Measurements from ENCODE around the gene DLST.

Gene DLST

DNA sequence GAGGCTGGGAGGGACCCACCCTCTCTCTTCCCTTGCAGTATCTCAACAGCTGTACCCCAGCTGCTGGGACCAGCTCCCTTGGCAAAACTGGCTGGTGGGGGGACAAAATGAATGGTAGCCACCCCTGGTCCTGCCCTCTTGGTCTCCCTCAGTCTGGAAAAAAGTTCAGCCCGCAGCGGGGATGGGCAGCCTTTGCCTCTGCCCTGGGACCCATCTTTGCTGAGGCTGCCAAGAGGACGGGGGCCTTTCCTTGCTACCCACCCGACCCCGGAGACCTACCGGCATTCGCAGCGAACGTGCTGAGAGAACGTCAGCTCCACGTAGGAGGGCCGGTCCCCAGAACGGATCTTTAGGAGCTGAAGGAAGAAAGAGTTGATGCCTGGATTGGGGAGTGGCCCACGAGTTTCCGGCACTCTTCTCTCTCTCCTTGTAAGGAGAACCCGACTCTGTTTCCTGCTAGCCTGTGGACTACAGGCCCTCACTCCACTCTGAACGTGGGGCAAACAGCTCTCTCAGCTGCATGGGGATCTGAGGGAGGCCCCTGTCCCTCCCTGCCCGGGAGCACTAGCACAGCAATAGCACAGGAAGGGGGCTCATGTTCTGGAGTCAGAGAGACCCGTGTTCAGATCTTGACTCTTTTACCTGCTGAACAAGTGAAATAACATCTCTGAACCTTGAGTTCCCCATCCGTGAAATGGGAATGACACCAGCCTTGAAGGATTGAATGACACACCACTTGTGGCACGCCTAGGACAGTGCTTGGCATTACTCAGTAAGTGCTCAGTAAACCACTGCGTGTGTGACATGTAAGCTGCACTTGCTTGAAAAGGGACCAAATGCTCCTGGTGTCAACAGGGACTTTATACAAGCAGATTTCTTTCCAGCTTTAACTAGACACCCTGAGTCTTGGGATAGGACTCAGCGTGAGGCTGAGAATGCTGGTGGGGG, 66.8 kb downstream of the DLST start:
- Histone ChIP-seq H3K9ac (ENCODE audit: low read length) (no peak overlapping the region), H3K27ac (ENCODE audit: low read depth, low read length, poor library complexity, severe bottlenecking) (no peak overlapping the region), H4K20me1 (ENCODE audit: insufficient read depth, low read length) (no peaks in the 10 kb centered on the region), H3K27me3 (ENCODE audit: insufficient read depth, low read length) (no peaks in the 10 kb centered on the region), H3K79me2 (ENCODE audit: insufficient read depth, low read length) (no peaks in the 10 kb centered on the region), H2AFZ (ENCODE audit: low read length) (no peak overlapping the region), H3K36me3 (ENCODE audit: insufficient read depth, low read length) (no peaks in the 10 kb centered on the region), H3F3A (ENCODE audit: insufficient read depth, low read length) (no peaks in the 10 kb centered on the region), H3K9me2 (ENCODE audit: low read depth, low read length) (no peaks in the 10 kb centered on the region), H3K4me3 (ENCODE audit: low read depth, low read length, poor library complexity, severe bottlenecking) (no peak overlapping the region), H3K4me2 (ENCODE audit: low read length) (no peak overlapping the region), H3K9me3 (ENCODE audit: low read length) (no peaks in the 10 kb centered on the region), H3K4me1 (ENCODE audit: insufficient read depth, low read length, severe bottlenecking) (peaks cover 14% of the 10 kb centered on the region)
- TF ChIP-seq EZH2 (IDR thresholded peaks at IDR 0.05; ENCODE audit: borderline replicate concordance, low read length): no peak
- TF ChIP-seq, protein P1, sequence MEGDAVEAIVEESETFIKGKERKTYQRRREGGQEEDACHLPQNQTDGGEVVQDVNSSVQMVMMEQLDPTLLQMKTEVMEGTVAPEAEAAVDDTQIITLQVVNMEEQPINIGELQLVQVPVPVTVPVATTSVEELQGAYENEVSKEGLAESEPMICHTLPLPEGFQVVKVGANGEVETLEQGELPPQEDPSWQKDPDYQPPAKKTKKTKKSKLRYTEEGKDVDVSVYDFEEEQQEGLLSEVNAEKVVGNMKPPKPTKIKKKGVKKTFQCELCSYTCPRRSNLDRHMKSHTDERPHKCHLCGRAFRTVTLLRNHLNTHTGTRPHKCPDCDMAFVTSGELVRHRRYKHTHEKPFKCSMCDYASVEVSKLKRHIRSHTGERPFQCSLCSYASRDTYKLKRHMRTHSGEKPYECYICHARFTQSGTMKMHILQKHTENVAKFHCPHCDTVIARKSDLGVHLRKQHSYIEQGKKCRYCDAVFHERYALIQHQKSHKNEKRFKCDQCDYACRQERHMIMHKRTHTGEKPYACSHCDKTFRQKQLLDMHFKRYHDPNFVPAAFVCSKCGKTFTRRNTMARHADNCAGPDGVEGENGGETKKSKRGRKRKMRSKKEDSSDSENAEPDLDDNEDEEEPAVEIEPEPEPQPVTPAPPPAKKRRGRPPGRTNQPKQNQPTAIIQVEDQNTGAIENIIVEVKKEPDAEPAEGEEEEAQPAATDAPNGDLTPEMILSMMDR (IDR thresholded peaks at IDR 0.05; ENCODE audit: low read length): no peak

DNA sequence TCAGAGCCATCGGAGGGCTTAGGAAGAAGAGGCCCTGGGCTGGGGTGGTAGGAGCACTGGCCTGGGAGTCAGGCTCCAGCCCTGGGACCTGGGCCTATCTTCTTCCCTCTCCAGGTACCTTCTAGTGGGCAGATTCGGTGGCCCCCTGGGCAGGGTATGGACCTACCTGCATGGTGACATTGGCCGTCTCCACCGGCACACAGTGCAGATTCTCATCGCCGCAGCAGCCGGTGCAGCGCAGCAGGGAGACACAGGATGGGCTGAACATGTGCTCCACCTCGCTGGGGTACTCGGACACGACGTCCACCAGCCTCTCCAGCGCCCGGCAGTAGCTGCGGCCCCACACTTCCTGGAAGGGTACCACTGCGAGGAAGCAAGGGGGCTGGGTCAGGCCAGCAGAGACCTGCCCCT, 67.5 kb downstream of the DLST start:
- Histone ChIP-seq H3K9me3 (ENCODE audit: low read length) (no peaks in the 10 kb centered on the region), H3F3A (ENCODE audit: insufficient read depth, low read length) (no peaks in the 10 kb centered on the region), H4K20me1 (ENCODE audit: insufficient read depth, low read length) (no peaks in the 10 kb centered on the region), H3K27ac (ENCODE audit: low read depth, low read length, poor library complexity, severe bottlenecking) (no peak overlapping the region), H3K36me3 (ENCODE audit: insufficient read depth, low read length) (no peaks in the 10 kb centered on the region), H3K4me3 (ENCODE audit: low read depth, low read length, poor library complexity, severe bottlenecking) (no peak overlapping the region), H3K79me2 (ENCODE audit: insufficient read depth, low read length) (no peaks in the 10 kb centered on the region), H3K4me2 (ENCODE audit: low read length) (no peak overlapping the region), H3K27me3 (ENCODE audit: insufficient read depth, low read length) (no peaks in the 10 kb centered on the region), H2AFZ (ENCODE audit: low read length) (no peak overlapping the region), H3K9me2 (ENCODE audit: low read depth, low read length) (no peaks in the 10 kb centered on the region), H3K4me1 (ENCODE audit: insufficient read depth, low read length, severe bottlenecking) (peaks cover 14% of the 10 kb centered on the region), H3K9ac (ENCODE audit: low read length) (no peak overlapping the region)
- TF ChIP-seq EZH2 (IDR thresholded peaks at IDR 0.05; ENCODE audit: borderline replicate concordance, low read length): no peak
- TF ChIP-seq, protein P1 (IDR thresholded peaks at IDR 0.05; ENCODE audit: low read length): no peak

DNA sequence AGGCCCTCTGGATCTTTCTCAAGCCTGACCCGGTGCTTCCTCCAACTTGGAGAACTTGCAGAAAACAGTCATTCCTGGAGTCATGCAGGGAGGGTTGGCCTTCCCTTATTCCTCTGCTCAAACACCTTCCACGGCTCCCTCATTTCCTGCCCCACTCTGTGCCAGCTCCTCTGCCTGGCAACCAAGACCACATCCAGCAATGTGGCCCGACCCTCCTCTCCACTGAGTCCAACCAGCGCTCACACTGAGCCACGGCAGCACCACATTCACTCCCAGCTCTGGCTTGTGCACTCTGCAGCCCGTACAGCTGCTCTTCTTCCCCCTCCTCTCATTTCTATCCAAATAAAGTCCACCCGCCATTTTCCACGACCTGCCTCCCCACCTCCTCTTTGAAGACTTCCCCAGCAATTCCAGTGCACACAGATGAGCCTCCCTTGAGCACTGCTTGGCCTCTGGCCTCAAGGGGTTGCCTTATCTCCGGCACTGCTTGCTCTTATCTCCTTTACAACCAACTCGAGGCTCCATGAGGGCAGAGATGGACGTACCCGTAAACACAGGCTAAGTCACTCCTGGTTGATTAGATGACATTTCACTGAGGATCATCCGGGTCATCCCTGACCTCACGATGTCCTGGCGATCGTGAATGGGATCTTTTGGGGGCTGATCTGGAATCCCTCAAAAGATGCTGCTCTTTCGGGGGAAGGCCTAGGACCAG, 68.3 kb downstream of the DLST start:
- H3K9ac ChIP-seq (ENCODE audit: low read length): no peak overlapping the region
- no peak overlapping the region for H2AFZ ChIP-seq (ENCODE audit: low read length)
- H3K9me2 ChIP-seq (ENCODE audit: low read depth, low read length): no peaks in the 10 kb centered on the region
- H3K4me1 ChIP-seq (ENCODE audit: insufficient read depth, low read length, severe bottlenecking): peaks cover 14% of the 10 kb centered on the region
- H3K79me2 ChIP-seq (ENCODE audit: insufficient read depth, low read length): no peaks in the 10 kb centered on the region
- no peak overlapping the region for H3K4me3 ChIP-seq (ENCODE audit: low read depth, low read length, poor library complexity, severe bottlenecking)
- H3F3A ChIP-seq (ENCODE audit: insufficient read depth, low read length): no peaks in the 10 kb centered on the region
- H3K36me3 ChIP-seq (ENCODE audit: insufficient read depth, low read length): no peaks in the 10 kb centered on the region
- H3K27ac ChIP-seq (ENCODE audit: low read depth, low read length, poor library complexity, severe bottlenecking): no peak overlapping the region
- TF ChIP-seq EZH2 (IDR thresholded peaks at IDR 0.05; ENCODE audit: borderline replicate concordance, low read length): no peak
- TF ChIP-seq, protein P1 (IDR thresholded peaks at IDR 0.05; ENCODE audit: low read length): no peak
- no peaks in the 10 kb centered on the region for H3K27me3 ChIP-seq (ENCODE audit: insufficient read depth, low read length)
- H3K4me2 ChIP-seq (ENCODE audit: low read length): no peak overlapping the region
- no peaks in the 10 kb centered on the region for H4K20me1 ChIP-seq (ENCODE audit: insufficient read depth, low read length)
- H3K9me3 ChIP-seq (ENCODE audit: low read length): no peaks in the 10 kb centered on the region

Data from OCI-LY1 (cell line).